Measurements from ENCODE around the gene ANKRD11. TPM values are rescaled to one million over a fixed set of nuclear protein-coding genes. Genes with fewer than 3 reads are reported as not detected.

Gene ANKRD11
- total RNA-seq, 1 donor from 2014 or later = 133 TPM

- Histone ChIP-seq H3K4me3 (ENCODE audit: low read depth, low read length) (no peak overlapping the region), H3K36me3 (ENCODE audit: control insufficient read depth, insufficient read depth, low read length) (peaks cover 1% of the 10 kb centered on the region), H3K27me3 (ENCODE audit: control insufficient read depth, insufficient read depth, low read length) (no peaks in the 10 kb centered on the region)
- TF ChIP-seq CTCF (IDR thresholded peaks at IDR 0.05; ENCODE audit: insufficient read depth, low read length, poor library complexity, severe bottlenecking) = no peak
- no peak for DNase-seq (ENCODE audit: low read depth)
Measured at GRCh38 chr16:89420204-89420603, 70.2 kb downstream of the ANKRD11 start.

GRCh38 chr16:89418352-89418751 is 72.0 kb downstream of the ANKRD11 start:
- TF ChIP-seq CTCF (IDR thresholded peaks at IDR 0.05; ENCODE audit: insufficient read depth, low read length, poor library complexity, severe bottlenecking) = no peak
- no peak overlapping the region for H3K4me3 ChIP-seq (ENCODE audit: low read depth, low read length)
- no peak for DNase-seq (ENCODE audit: low read depth)
- H3K27me3 ChIP-seq (ENCODE audit: control insufficient read depth, insufficient read depth, low read length) = no peaks in the 10 kb centered on the region
- peaks cover 1% of the 10 kb centered on the region for H3K36me3 ChIP-seq (ENCODE audit: control insufficient read depth, insufficient read depth, low read length)

- DNase-seq (ENCODE audit: low read depth) = no peak
- peaks cover 1% of the 10 kb centered on the region for H3K36me3 ChIP-seq (ENCODE audit: control insufficient read depth, insufficient read depth, low read length)
- no peaks in the 10 kb centered on the region for H3K27me3 ChIP-seq (ENCODE audit: control insufficient read depth, insufficient read depth, low read length)
- TF ChIP-seq CTCF (IDR thresholded peaks at IDR 0.05; ENCODE audit: insufficient read depth, low read length, poor library complexity, severe bottlenecking) = no peak
- no peak overlapping the region for H3K4me3 ChIP-seq (ENCODE audit: low read depth, low read length)
Measured at GRCh38 chr16:89417352-89417751, 73.0 kb downstream of the ANKRD11 start.

- no peak overlapping the region for H3K4me3 ChIP-seq (ENCODE audit: low read depth, low read length)
- TF ChIP-seq CTCF (IDR thresholded peaks at IDR 0.05; ENCODE audit: insufficient read depth, low read length, poor library complexity, severe bottlenecking) = no peak
- DNase-seq (ENCODE audit: low read depth) = no peak
- H3K27me3 ChIP-seq (ENCODE audit: control insufficient read depth, insufficient read depth, low read length) = no peaks in the 10 kb centered on the region
- no peaks in the 10 kb centered on the region for H3K36me3 ChIP-seq (ENCODE audit: control insufficient read depth, insufficient read depth, low read length)
Measured at GRCh38 chr16:89413811-89414585, 76.4 kb downstream of the ANKRD11 start.

- no peak for DNase-seq (ENCODE audit: low read depth)
- no peak for TF ChIP-seq CTCF (IDR thresholded peaks at IDR 0.05; ENCODE audit: insufficient read depth, low read length, poor library complexity, severe bottlenecking)
Measured at GRCh38 chr16:89412811-89413210, 77.5 kb downstream of the ANKRD11 start.

More at GRCh38 chr16:89412811-89413210, 77.5 kb downstream of the ANKRD11 start:
- Histone ChIP-seq H3K4me3 (ENCODE audit: low read depth, low read length) (no peak overlapping the region), H3K36me3 (ENCODE audit: control insufficient read depth, insufficient read depth, low read length) (no peaks in the 10 kb centered on the region), H3K27me3 (ENCODE audit: control insufficient read depth, insufficient read depth, low read length) (no peaks in the 10 kb centered on the region)

Data from kidney epithelial cell (primary cell).